ENCODE data around the gene TBC1D5.

Gene TBC1D5

GRCh38 chr3:17339132-17339575, 403.3 kb downstream of the TBC1D5 start:
- DNase-seq: no peak

DNA sequence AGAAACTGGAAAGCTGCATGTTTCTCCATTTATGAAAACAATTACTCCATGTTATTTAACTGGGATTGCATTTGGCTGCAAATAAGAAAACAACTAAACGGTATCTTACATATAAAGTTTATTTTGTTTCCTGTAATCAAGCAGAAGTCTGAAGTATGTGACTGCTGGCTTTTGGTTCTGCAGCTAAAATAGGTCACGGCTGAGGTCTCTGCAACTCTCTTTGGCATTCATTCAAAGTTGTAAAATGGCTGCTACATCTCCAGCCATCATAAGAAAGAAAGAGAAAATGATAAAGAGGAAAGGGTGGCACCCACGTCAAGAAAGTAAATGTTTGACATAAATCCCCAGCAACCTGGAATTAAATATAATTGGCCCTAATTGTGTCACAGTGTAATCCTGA, 406.1 kb downstream of the TBC1D5 start:
- DNase-seq: no peak

- no peak for DNase-seq
Observed at GRCh38 chr3:17333893-17334292, 408.5 kb downstream of the TBC1D5 start.

DNA sequence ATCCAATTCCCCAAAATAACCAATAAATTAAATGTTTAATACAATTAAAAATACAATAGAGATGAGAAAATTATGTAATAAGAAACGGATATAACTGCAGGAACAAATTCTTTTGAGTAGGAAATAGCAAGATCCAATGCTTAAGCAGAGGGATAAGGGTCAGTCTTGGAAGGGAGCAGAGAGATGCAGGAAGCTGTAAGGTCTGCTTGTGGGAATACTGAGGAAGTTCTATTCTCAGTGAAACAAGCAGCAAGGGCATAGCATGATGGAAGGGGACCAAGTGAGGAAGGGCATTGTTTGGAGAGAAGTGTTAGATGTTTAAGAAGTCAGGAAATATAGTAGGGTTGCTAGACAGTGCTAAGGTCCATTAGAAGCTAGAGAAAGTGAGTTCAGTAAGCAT, 409.0 kb downstream of the TBC1D5 start:
- DNase-seq: no peak

DNA sequence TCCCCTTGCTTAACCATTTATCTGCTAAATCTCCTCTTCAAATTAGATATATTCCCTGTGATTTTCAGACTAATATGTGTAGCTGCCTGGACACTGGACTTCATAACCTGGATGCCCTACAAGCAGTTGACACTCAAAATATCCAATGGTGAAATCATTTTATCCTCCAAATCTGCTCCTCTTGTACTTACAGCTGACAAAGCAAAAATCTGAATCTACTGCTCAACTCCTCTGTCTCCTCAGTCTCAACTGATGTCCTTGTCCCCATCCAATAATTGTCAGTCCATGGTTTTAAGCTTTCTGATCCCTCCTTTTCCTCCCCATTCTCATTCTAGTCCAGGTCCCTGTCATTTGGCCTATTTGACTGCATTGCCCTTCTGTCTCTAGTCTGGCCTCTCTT, 411.8 kb downstream of the TBC1D5 start:
- DNase-seq: no peak

GRCh38 chr3:17329927-17330326, 412.5 kb downstream of the TBC1D5 start:
- DNase-seq: no peak

DNA sequence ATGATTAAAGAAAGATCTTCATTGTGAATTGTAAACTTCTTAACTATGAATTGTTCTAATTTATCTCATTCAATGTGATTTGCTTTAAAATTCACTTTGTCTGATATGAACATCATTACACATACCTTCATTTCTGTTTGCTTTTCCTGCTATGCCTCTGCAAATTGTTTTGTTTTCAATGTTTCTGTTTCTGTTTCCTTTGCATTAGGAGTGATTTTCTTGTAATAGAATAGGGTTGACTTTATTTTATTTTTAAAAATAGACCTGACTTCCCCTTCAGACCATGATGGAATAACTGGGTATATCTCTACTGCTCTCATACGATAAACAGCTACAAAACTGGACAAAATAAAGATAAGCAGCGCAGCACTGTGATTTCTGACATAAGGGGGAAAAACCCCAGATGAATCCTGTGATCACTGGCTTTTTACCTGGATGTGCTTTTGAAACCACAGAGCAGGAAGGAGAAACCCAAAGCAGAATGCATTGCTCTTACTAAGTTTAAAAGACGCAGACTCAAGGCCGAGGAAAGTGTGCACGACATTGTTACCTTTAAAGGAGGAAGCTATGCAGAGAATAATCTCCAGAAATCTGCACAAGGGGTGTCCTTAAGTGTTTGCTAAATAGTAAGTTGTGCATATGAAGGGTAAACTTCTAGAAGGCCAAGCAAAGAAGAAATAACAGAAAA, 420.2 kb downstream of the TBC1D5 start:
- no peak for DNase-seq

DNA sequence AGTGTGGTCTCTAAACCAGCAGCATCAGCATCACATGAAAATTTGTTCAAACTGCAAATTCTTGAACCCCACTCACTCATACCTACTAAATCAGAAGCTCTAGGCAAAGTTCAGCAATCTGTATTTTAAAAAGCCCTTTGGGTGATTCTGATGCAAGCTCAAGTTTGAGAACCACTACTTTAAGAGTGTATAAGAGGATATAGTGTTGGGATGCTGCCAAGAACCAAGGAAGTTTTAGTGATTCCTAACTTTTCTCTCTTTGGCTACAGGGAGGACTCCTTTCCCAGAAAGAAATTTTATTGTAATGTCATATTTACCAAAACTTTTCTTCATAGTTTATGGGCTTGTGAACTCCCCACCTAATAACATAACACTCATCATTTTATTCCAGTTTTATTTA, 422.2 kb downstream of the TBC1D5 start:
- no peak for DNase-seq

GRCh38 chr3:17315897-17316296, 426.5 kb downstream of the TBC1D5 start:
- DNase-seq: no peak

DNA sequence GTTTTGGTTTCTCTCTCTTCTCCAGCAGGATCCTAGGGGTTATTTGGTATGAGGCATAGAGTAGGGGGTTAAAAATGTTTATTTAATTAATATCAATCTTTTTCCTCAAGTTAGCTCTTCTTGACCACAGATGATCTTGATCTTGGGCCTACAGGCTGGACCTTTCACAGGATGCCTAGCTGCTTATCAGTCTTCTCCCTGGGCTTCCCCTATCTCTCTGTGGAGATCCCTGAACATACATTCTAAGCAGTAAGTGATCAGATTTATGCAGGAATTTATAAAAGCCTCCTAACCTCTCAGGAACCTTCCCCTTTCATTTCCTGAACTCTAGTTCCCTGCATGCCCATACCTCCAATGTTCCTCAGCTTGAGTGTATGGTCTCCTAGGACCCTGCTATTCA, 428.3 kb downstream of the TBC1D5 start:
- no peak for DNase-seq

GRCh38 chr3:17313746-17314145, 428.7 kb downstream of the TBC1D5 start:
- no peak for DNase-seq

- no peak for DNase-seq
Observed at GRCh38 chr3:17310983-17311382, 431.4 kb downstream of the TBC1D5 start.

DNA sequence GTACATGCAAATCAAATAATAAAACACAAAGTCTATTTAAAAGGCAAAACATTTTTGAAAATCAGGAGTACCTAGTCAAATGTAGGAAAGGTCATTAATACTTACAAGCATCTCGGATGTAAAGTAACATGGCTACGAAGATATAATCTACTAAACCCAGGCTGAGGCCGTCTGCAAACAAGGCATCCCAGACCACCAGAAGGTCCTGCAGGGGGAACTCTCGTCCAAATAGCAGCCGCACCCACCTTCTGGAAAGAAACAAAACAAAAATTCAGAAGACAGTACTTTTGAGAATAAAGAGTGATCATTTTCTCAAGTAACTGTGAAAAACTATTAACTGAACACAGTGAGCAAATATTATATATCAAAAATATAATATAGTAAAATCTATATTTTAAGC, 434.5 kb downstream of the TBC1D5 start:
- no peak for DNase-seq

- DNase-seq: no peak
Observed at GRCh38 chr3:17307482-17307881, 434.9 kb downstream of the TBC1D5 start.

- DNase-seq: no peak
Observed at GRCh38 chr3:17304969-17305368, 437.5 kb downstream of the TBC1D5 start.

DNA sequence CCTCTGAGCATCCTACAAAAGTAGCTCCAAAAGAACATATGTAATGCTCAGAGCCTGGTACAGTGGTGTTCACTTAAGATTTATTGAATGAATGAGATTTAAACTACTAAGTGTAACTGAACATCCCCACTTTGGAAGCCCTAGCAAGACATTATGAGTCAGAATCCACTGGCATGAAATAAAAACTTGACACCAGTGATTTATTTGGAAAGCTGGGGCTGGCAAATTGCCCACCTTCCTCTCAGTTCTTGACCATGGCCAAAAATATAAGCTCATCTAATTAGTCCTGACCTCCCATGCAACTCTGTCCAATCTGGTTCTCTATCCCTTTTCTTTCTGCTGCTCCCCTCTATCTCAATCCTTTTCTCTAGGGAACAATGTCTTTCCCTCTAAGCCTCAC, 439.7 kb downstream of the TBC1D5 start:
- DNase-seq: no peak

GRCh38 chr3:17302170-17302569, 440.3 kb downstream of the TBC1D5 start:
- DNase-seq: no peak

- no peak for DNase-seq
Observed at GRCh38 chr3:17301271-17301670, 441.2 kb downstream of the TBC1D5 start.

DNA sequence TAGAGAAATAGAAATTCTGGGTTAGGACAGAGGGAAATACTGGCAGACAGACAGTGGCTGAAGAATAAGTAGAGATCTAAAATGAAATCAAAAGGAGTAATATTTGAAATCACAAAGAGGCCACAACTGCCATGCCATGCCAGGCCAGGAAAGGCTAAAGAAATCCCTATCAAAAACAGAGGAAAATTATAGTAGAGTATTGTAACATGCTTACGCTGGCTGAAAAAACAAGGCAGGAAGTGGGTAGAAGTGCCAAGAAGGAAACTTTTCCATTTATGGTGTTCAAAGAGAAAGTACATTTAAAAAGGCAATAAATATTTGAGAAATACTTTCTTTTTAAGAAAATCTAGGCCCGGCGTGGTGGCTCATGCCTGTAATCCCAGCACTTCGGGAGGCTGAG, 442.0 kb downstream of the TBC1D5 start:
- DNase-seq: no peak

DNA sequence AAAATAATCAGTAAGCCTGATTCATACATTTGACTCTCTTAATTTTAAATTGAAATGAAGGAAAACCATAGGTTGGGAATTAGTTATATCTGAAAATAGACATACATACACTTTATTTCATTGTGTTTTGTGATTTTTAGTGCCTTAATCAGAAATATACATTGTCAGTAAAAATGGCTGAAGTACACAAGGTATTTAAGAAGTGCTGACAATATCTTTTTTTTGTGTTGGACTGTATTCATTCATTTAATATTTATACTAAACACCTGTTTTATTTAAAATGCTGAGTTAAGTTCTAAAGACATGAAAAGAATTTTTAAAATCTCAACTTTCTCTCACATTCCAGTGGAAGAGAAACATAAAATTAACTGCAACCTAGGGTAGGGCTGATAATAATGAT, 444.4 kb downstream of the TBC1D5 start:
- DNase-seq: no peak

- DNase-seq: no peak
Observed at GRCh38 chr3:17292556-17292955, 449.9 kb downstream of the TBC1D5 start.

- DNase-seq: no peak
Observed at GRCh38 chr3:17290894-17291293, 451.5 kb downstream of the TBC1D5 start.

- DNase-seq: no peak
Observed at GRCh38 chr3:17288839-17289399, 453.5 kb downstream of the TBC1D5 start.

DNA sequence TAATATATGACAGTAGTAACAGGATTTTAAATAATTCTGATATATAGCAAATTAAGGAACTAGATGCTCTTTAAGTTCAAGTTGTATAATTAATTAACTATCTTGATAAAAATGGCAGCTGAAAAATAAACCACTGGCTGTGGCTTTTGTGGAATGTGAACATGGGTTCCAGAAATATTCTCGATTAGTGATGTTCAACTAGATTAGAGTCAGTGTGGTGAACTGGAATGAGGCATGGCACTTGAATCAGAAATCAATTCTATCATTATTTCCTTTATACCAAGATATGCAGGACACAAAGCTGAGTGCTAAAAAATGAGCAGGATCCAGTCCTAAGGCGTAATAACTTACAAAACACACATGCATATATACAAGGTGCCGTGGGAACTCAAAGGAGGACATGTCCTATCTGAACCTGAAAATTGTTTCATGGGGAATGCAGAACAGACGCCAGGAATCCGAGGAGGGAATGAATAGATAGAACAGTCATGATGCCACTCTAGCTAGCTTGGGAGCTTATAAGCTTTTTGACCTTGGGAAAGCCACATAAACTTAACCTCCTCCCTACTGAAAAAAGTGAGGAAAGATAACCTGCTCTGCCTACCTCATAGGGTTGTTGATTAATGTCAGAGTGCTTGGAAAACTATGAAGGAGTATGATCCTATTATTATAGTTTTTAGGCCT, 455.3 kb downstream of the TBC1D5 start:
- DNase-seq: no peak

- no peak for DNase-seq
Observed at GRCh38 chr3:17278006-17278405, 464.4 kb downstream of the TBC1D5 start.
